Mesenchymal stem cell (in vitro differentiated cells and primary cell): ENCODE measurements around the gene TLX1.

Experiments used
- DNase-seq: peaks from one replicate; pipeline ENCODE4 v3.0.0-alpha.2; 2013
- H2AFZ ChIP-seq: one replicate; pipeline ENCODE4 v1.6.1; 2013; ENCODE audit warnings: low read depth, mild to moderate bottlenecking, control low read depth, inconsistent platforms, low read length, moderate library complexity
- H2AK5ac ChIP-seq: 2 replicates; pipeline ENCODE4 v1.6.1; 2013; ENCODE audit warnings: low read length, moderate library complexity, mild to moderate bottlenecking, inconsistent platforms; ENCODE audit not compliant: severe bottlenecking
- H2BK120ac ChIP-seq: one replicate; pipeline ENCODE4 v1.6.1; 2013; ENCODE audit warnings: low read depth, mild to moderate bottlenecking, inconsistent platforms, low read length, moderate library complexity
- H2BK12ac ChIP-seq, 2 experiments: one replicate each; pipeline ENCODE4 v1.6.1; 2013; ENCODE audit warnings: inconsistent platforms in 2 of 2, low read length in 2 of 2, mild to moderate bottlenecking in 2 of 2, moderate library complexity in 2 of 2, control low read depth in 1 of 2
- H2BK15ac ChIP-seq: one replicate; pipeline ENCODE4 v1.6.1; 2013; ENCODE audit warnings: mild to moderate bottlenecking, low read depth, inconsistent platforms; ENCODE audit not compliant: poor library complexity, severe bottlenecking
- H2BK5ac ChIP-seq: 2 replicates; pipeline ENCODE4 v1.6.1; 2013; ENCODE audit warnings: low read depth, mild to moderate bottlenecking, low read length, control low read depth, inconsistent platforms; ENCODE audit not compliant: poor library complexity, severe bottlenecking
- H3K14ac ChIP-seq, 2 experiments: one replicate each; pipeline ENCODE4 v1.6.1; 2013; ENCODE audit warnings: inconsistent platforms in 2 of 2, low read length in 2 of 2, control low read depth in 1 of 2, mild to moderate bottlenecking in 1 of 2, moderate library complexity in 1 of 2
- H3K18ac ChIP-seq, 2 experiments: one replicate each; pipeline ENCODE4 v1.6.1; 2013; ENCODE audit warnings: inconsistent platforms in 2 of 2, low read length in 2 of 2, control low read depth in 1 of 2, low read depth in 1 of 2, mild to moderate bottlenecking in 1 of 2
- H3K23ac ChIP-seq, 2 experiments: one replicate each; pipeline ENCODE4 v1.6.1; 2013; ENCODE audit warnings: inconsistent platforms in 2 of 2, low read length in 2 of 2, mild to moderate bottlenecking in 2 of 2, moderate library complexity in 2 of 2, control low read depth in 1 of 2
- H3K27ac ChIP-seq: 2 replicates; pipeline ENCODE4 v1.5.1; 2013; ENCODE audit warnings: mild to moderate bottlenecking, moderate library complexity, low read length, control low read depth, inconsistent platforms; ENCODE audit not compliant: poor library complexity, severe bottlenecking
- H3K27me3 ChIP-seq, 2 experiments: 2 replicates each; pipeline versions ENCODE4 v1.6.1 to v1.7.0; 2013; ENCODE audit warnings: low read length in 2 of 2, mild to moderate bottlenecking in 2 of 2, moderate library complexity in 2 of 2, control low read depth in 1 of 2, inconsistent platforms in 1 of 2; ENCODE audit not compliant: control insufficient read depth in 1 of 2, insufficient read depth in 1 of 2
- H3K36me3 ChIP-seq, 2 experiments: 2 replicates each; pipeline versions ENCODE4 v1.6.1 to v1.7.0; 2013; ENCODE audit warnings: low read length in 2 of 2, control low read depth in 1 of 2, inconsistent platforms in 1 of 2, low read depth in 1 of 2, mild to moderate bottlenecking in 1 of 2; ENCODE audit not compliant: insufficient read depth in 2 of 2, control insufficient read depth in 1 of 2
- H3K4ac ChIP-seq, 2 experiments: one replicate each; pipeline ENCODE4 v1.6.1; 2013; ENCODE audit warnings: inconsistent platforms in 2 of 2, low read length in 2 of 2, mild to moderate bottlenecking in 2 of 2, moderate library complexity in 2 of 2, control low read depth in 1 of 2, low read depth in 1 of 2
- H3K4me1 ChIP-seq: 2 replicates; pipeline ENCODE4 v1.6.1; 2013; ENCODE audit warnings: low read depth, low read length, control low read depth; ENCODE audit not compliant: control insufficient read depth, insufficient read depth
- H3K4me2 ChIP-seq: 2 replicates; pipeline ENCODE4 v1.6.1; 2013; ENCODE audit warnings: low read length, mild to moderate bottlenecking, inconsistent platforms; ENCODE audit not compliant: poor library complexity, severe bottlenecking
- H3K4me3 ChIP-seq, 2 experiments: 2 replicates each; pipeline versions ENCODE4 v1.5.1 to v1.7.0; 2013; ENCODE audit warnings: low read length in 2 of 2, mild to moderate bottlenecking in 2 of 2, control low read depth in 1 of 2, low read depth in 1 of 2; ENCODE audit not compliant: insufficient read depth in 1 of 2
- H3K79me1 ChIP-seq: replicated peaks from 2 replicates; pipeline ENCODE4 v1.6.1; 2013; ENCODE audit warnings: mild to moderate bottlenecking, control low read depth, low read length, inconsistent platforms; ENCODE audit not compliant: poor library complexity, severe bottlenecking
- H3K9ac ChIP-seq: 2 replicates; pipeline ENCODE4 v1.7.0; 2013; ENCODE audit warnings: mild to moderate bottlenecking, low read length, moderate library complexity
- H3K9me3 ChIP-seq: 2 replicates; pipeline ENCODE4 v1.7.0; 2013; ENCODE audit warnings: mild to moderate bottlenecking, low read length; ENCODE audit not compliant: control insufficient read depth
- H4K8ac ChIP-seq: one replicate; pipeline ENCODE4 v1.6.1; 2013; ENCODE audit warnings: inconsistent platforms, mild to moderate bottlenecking, low read length, moderate library complexity
- H4K91ac ChIP-seq: one replicate; pipeline ENCODE4 v1.6.1; 2013; ENCODE audit warnings: mild to moderate bottlenecking, low read length, inconsistent platforms
- WGBS: methylation state at CpG from one replicate; pipeline ENCODE4 v1.1.7; 2013; ENCODE audit warnings: mixed read lengths; 5-methylcytosine and 5-hydroxymethylcytosine counted together

The TLX1 gene

GRCh38 chr10:101145145-101145544 is 14.0 kb downstream of the TLX1 start:
- no peak overlapping the region for H3K9ac ChIP-seq
- H3K4ac ChIP-seq, result no peak overlapping the region
- no peak overlapping the region for H3K4me2 ChIP-seq
- H3K79me1 ChIP-seq, result no peaks in the 10 kb centered on the region
- no peak overlapping the region for H2BK12ac ChIP-seq
- H3K27ac ChIP-seq, result no peak overlapping the region
- no peak overlapping the region for H2AK5ac ChIP-seq
- DNase-seq, result no peak
- H3K9me3 ChIP-seq, result peaks cover 12% of the 10 kb centered on the region
- no peak overlapping the region for H4K8ac ChIP-seq
- H2BK15ac ChIP-seq, result no peak overlapping the region
- H3K23ac ChIP-seq, result no peak overlapping the region
- no peak overlapping the region for H4K91ac ChIP-seq
- H2BK120ac ChIP-seq, result no peak overlapping the region
- H2BK5ac ChIP-seq, result no peak overlapping the region
- H2AFZ ChIP-seq, result no peak overlapping the region
- no peak overlapping the region for H3K4me3 ChIP-seq
- peaks cover 94 to 96% of the 10 kb centered on the region in 2 experiments for H3K27me3 ChIP-seq
- H3K18ac ChIP-seq, result no peak overlapping the region
- H3K36me3 ChIP-seq, result no peaks in the 10 kb centered on the region
- 72% methylated on average over 5 of the region's 7 CpGs for WGBS
- peaks cover 5% of the 10 kb centered on the region for H3K4me1 ChIP-seq
- H3K14ac ChIP-seq, result no peak overlapping the region

GRCh38 chr10:101145750-101146391 is 14.8 kb downstream of the TLX1 start:
- Histone ChIP-seq H2BK15ac (peak overlapping the region; percentile 49), H3K18ac (no peak overlapping the region), H4K91ac (no peak overlapping the region), H3K4me2 (no peak overlapping the region), H3K9me3 (peaks cover 12% of the 10 kb centered on the region), H3K4me3 (no peak overlapping the region), H3K79me1 (no peaks in the 10 kb centered on the region), H3K14ac (no peak overlapping the region), H3K27ac (no peak overlapping the region), H2AK5ac (no peak overlapping the region), H3K36me3 (no peaks in the 10 kb centered on the region), H3K9ac (no peak overlapping the region), H3K4ac (no peak overlapping the region), H2BK12ac (no peak overlapping the region), H3K27me3 (peaks cover 91 to 96% of the 10 kb centered on the region in 2 experiments), H4K8ac (no peak overlapping the region), H2AFZ (no peak overlapping the region), H3K4me1 (peaks cover 3% of the 10 kb centered on the region), H3K23ac (no peak overlapping the region), H2BK5ac (no peak overlapping the region), H2BK120ac (no peak overlapping the region)
- 16% methylated on average over 40 of the region's 40 CpGs for WGBS
- no peak for DNase-seq

GRCh38 chr10:101146392-101147251 is 15.5 kb downstream of the TLX1 start:
- H2BK12ac ChIP-seq, result no peak overlapping the region
- H4K91ac ChIP-seq, result no peak overlapping the region
- H2AFZ ChIP-seq, result no peak overlapping the region
- H4K8ac ChIP-seq, result no peak overlapping the region
- no peak overlapping the region for H3K4ac ChIP-seq
- no peak overlapping the region for H3K27ac ChIP-seq
- H2BK15ac ChIP-seq, result no peak overlapping the region
- H3K27me3 ChIP-seq, result peaks cover 91 to 96% of the 10 kb centered on the region in 2 experiments
- H2AK5ac ChIP-seq, result no peak overlapping the region
- no peaks in the 10 kb centered on the region for H3K36me3 ChIP-seq
- no peak overlapping the region for H3K23ac ChIP-seq
- no peaks in the 10 kb centered on the region for H3K79me1 ChIP-seq
- H3K4me1 ChIP-seq, result peaks cover 3% of the 10 kb centered on the region
- H3K9ac ChIP-seq, result no peak overlapping the region
- DNase-seq, result no peak
- no peak overlapping the region for H3K4me3 ChIP-seq
- H2BK5ac ChIP-seq, result no peak overlapping the region
- H3K14ac ChIP-seq, result no peak overlapping the region
- peaks cover 12% of the 10 kb centered on the region for H3K9me3 ChIP-seq
- H2BK120ac ChIP-seq, result no peak overlapping the region
- H3K4me2 ChIP-seq, result no peak overlapping the region
- 9% methylated on average over 52 of the region's 55 CpGs for WGBS
- H3K18ac ChIP-seq, result no peak overlapping the region

GRCh38 chr10:101151395-101151794 is 20.3 kb downstream of the TLX1 start:
- WGBS, result 93% methylated on average over 2 of the region's 4 CpGs
- no peaks in the 10 kb centered on the region for H3K4me1 ChIP-seq
- no peak overlapping the region for H3K14ac ChIP-seq
- H3K23ac ChIP-seq, result no peak overlapping the region
- no peaks in the 10 kb centered on the region for H3K36me3 ChIP-seq
- H2AFZ ChIP-seq, result no peak overlapping the region
- H3K4me3 ChIP-seq, result no peak overlapping the region
- no peak overlapping the region for H4K8ac ChIP-seq
- H2BK15ac ChIP-seq, result no peak overlapping the region
- no peak overlapping the region for H3K9ac ChIP-seq
- no peak overlapping the region for H2BK5ac ChIP-seq
- H2BK12ac ChIP-seq, result no peak overlapping the region
- no peak overlapping the region for H3K18ac ChIP-seq
- no peak overlapping the region for H4K91ac ChIP-seq
- H2BK120ac ChIP-seq, result no peak overlapping the region
- DNase-seq, result no peak
- peaks cover 12% of the 10 kb centered on the region for H3K9me3 ChIP-seq
- peaks cover 75 to 88% of the 10 kb centered on the region in 2 experiments for H3K27me3 ChIP-seq
- H2AK5ac ChIP-seq, result no peak overlapping the region
- no peaks in the 10 kb centered on the region for H3K79me1 ChIP-seq
- no peak overlapping the region for H3K4me2 ChIP-seq
- H3K27ac ChIP-seq, result no peak overlapping the region
- H3K4ac ChIP-seq, result no peak overlapping the region
